ENCODE data around the gene C5orf58.

- TF ChIP-seq POLR2A (IDR thresholded peaks at IDR 0.05) (no peak), CTCF (IDR thresholded peaks at IDR 0.05) (no peak)
Observed at GRCh38 chr5:170294057-170294456, 61.3 kb downstream of the C5orf58 start.
